Fibroblast of lung (primary cell): ENCODE results near the gene UGT1A10. TPM values are rescaled to one million over a fixed set of nuclear protein-coding genes. Genes with fewer than 3 reads are reported as not detected.
"Not testable (repeated sequence)": the region's sequence is repeated elsewhere in the genome, so short reads cannot be mapped to it uniquely, and the experiment has no call there.

Experiments
- DNase-seq, 2 donors: peaks; one replicate each; pipeline versions ENCODE4 v3.0.0 to v3.0.0-alpha.2; 2010; ENCODE audit warnings: low read depth in 2 of 2
- H2AFZ ChIP-seq: 2 replicates; pipeline ENCODE4 v1.5.1; 2012; ENCODE audit warnings: low read length, control low read depth, inconsistent platforms
- H3K27ac ChIP-seq: 2 replicates; pipeline ENCODE4 v1.5.1; 2011; ENCODE audit warnings: low read length, control low read depth; ENCODE audit not compliant: insufficient read depth
- H3K27me3 ChIP-seq: 2 replicates; pipeline ENCODE4 v1.5.1; 2011; ENCODE audit warnings: mild to moderate bottlenecking, low read length; ENCODE audit not compliant: control insufficient read depth, insufficient read depth
- H3K36me3 ChIP-seq: 2 replicates; pipeline ENCODE4 v1.5.1; 2011; ENCODE audit warnings: low read length; ENCODE audit not compliant: control insufficient read depth, insufficient read depth
- H3K4me1 ChIP-seq: 2 replicates; pipeline ENCODE4 v1.5.1; 2011; ENCODE audit warnings: low read length; ENCODE audit not compliant: control insufficient read depth, insufficient read depth; ENCODE audit errors: extremely low read depth
- H3K4me2 ChIP-seq: 2 replicates; pipeline ENCODE4 v1.5.1; 2011; ENCODE audit warnings: low read length, control low read depth; ENCODE audit not compliant: insufficient read depth; ENCODE audit errors: extremely low read depth
- H3K4me3 ChIP-seq, 4 experiments: fragments of 200-600 bp in 1 of 4; sonication (generic) in 1 of 4; replicated peaks in 1 of 4; 2 replicates each; pipeline ENCODE4 v1.5.1; 2011 to 2016; ENCODE audit warnings: low read length in 4 of 4, low read depth in 3 of 4, mild to moderate bottlenecking in 3 of 4, control low read depth in 2 of 4, inconsistent platforms in 1 of 4, mixed read lengths in 1 of 4; ENCODE audit not compliant: insufficient read depth in 1 of 4; ENCODE audit errors: control extremely low read depth in 1 of 4
- H3K79me2 ChIP-seq: 2 replicates; pipeline ENCODE4 v1.5.1; 2012; ENCODE audit warnings: mild to moderate bottlenecking, low read length, inconsistent platforms; ENCODE audit not compliant: control insufficient read depth, insufficient read depth
- H3K9ac ChIP-seq: 2 replicates; pipeline ENCODE4 v1.5.1; 2011; ENCODE audit warnings: mild to moderate bottlenecking, low read length, control low read depth; ENCODE audit not compliant: insufficient read depth
- H3K9me3 ChIP-seq: 2 replicates; pipeline ENCODE4 v1.5.1; 2012; ENCODE audit warnings: low read depth, low read length; ENCODE audit not compliant: control insufficient read depth, insufficient read depth
- H4K20me1 ChIP-seq: 2 replicates; pipeline ENCODE4 v1.5.1; 2011; ENCODE audit warnings: low read length; ENCODE audit not compliant: control insufficient read depth, insufficient read depth; ENCODE audit errors: extremely low read depth
- CTCF ChIP-seq, 2 donors: IDR thresholded peaks in 1 of 2; conservative IDR thresholded peaks in 1 of 2; 1 replicate in 1 of 2; 2 replicates in 1 of 2; pipeline ENCODE4 v1.5.1; 2011 to 2012; ENCODE audit warnings: low read length in 2 of 2, control low read depth in 1 of 2, inconsistent platforms in 1 of 2, low read depth in 1 of 2, mild to moderate bottlenecking in 1 of 2
- EZH2 ChIP-seq: IDR thresholded peaks from 2 replicates; pipeline ENCODE4 v1.5.1; 2012; ENCODE audit warnings: low read length, control low read depth, mild to moderate bottlenecking; ENCODE audit errors: missing control alignments
- polyA plus RNA-seq, 2 donors: library from polyadenylated mRNA; depleted of rRNA in 1 of 2; stranded (reverse) in 1 of 2; unstranded in 1 of 2; fragments of >200 nt; gene quantifications; 2 replicates each; pipeline ENCODE4 v1.2.1, GENCODE V29; 2011 to 2012; ENCODE audit warnings: missing spikeins in 1 of 2
- total RNA-seq: library from RNA; depleted of rRNA; stranded (reverse); fragments of >200 nt; gene quantifications from 2 replicates; pipeline ENCODE4 v1.2.1, GENCODE V29; 2014

Gene UGT1A10
- total and polyA plus RNA-seq, 2 donors (not counting 1 experiment from before 2014, with no cell fraction given) = not detected

- Histone ChIP-seq H3K36me3 (no peaks in the 10 kb centered on the region), H2AFZ (no peak within 1 kb of the TSS), H3K9ac (no peak within 1 kb of the TSS), H3K4me1 (no peaks in the 10 kb centered on the region), H3K4me2 (no peak within 1 kb of the TSS), H3K79me2 (no peaks in the 10 kb centered on the region), H3K27me3 (peaks cover 4% of the 10 kb centered on the region), H3K27ac (no peak within 1 kb of the TSS), H4K20me1 (no peaks in the 10 kb centered on the region), H3K4me3 (no peak within 1 kb of the TSS), H3K9me3 (no peaks in the 10 kb centered on the region)
- no peak for TF ChIP-seq CTCF (conservative IDR thresholded peaks at IDR 0.05 in 1 of 2, IDR thresholded peaks at IDR 0.05 in 1 of 2; ENCODE audit: low read depth in 1 of 2, low read length in 2 of 2)
- DNase-seq = no peak
Measured at GRCh38 chr2:233718552-233718951, 82.3 kb downstream of the UGT1A10 start, which contains the start of gene UGT1A4. TSS of gene UGT1A4 (plus strand) at chr2:233718736. CDS start at chr2:233718821, 85 bp downstream.

GRCh38 chr2:233728723-233729301 lies 92.6 kb downstream of the UGT1A10 start, which contains the start of gene UGT1A3:
TSS of gene UGT1A3 (plus strand) at chr2:233729042. CDS start at chr2:233729127, 85 bp downstream.
- Histone ChIP-seq H3K9ac (no peak within 1 kb of the TSS), H3K27ac (no peak within 1 kb of the TSS), H3K27me3 (no peaks in the 10 kb centered on the region)

GRCh38 chr2:233736868-233737653 lies 100.8 kb downstream of the UGT1A10 start:
- H3K9ac ChIP-seq, H3K27me3 ChIP-seq, H3K36me3 ChIP-seq, H3K4me2 ChIP-seq, H3K9me3 ChIP-seq, DNase-seq, H3K27ac ChIP-seq, H3K4me3 ChIP-seq, H3K4me1 ChIP-seq, H4K20me1 ChIP-seq, H3K79me2 ChIP-seq, H2AFZ ChIP-seq: not testable (repeated sequence)

More at GRCh38 chr2:233728723-233729301, 92.6 kb downstream of the UGT1A10 start, which contains the start of gene UGT1A3:
- TF ChIP-seq CTCF (conservative IDR thresholded peaks at IDR 0.05 in 1 of 2, IDR thresholded peaks at IDR 0.05 in 1 of 2; ENCODE audit: low read depth in 1 of 2, low read length in 2 of 2) = no peak
- TF ChIP-seq EZH2 = no peak
- no peak within 1 kb of the TSS for H3K4me2 ChIP-seq
- H2AFZ ChIP-seq = no peak within 1 kb of the TSS
- H4K20me1 ChIP-seq = no peaks in the 10 kb centered on the region
- H3K4me3 ChIP-seq = no peak within 1 kb of the TSS
- no peaks in the 10 kb centered on the region for H3K9me3 ChIP-seq
- no peaks in the 10 kb centered on the region for H3K79me2 ChIP-seq
- no peaks in the 10 kb centered on the region for H3K36me3 ChIP-seq
- H3K4me1 ChIP-seq = no peaks in the 10 kb centered on the region
- no peak for DNase-seq
